Chondrocyte (in vitro differentiated cells): Measurements from ENCODE around the gene SMG9. TPM values are rescaled to one million over a fixed set of nuclear protein-coding genes. Genes with fewer than 3 reads are reported as not detected.

ENCODE experiments used
- DNase-seq: peaks from one replicate; pipeline ENCODE4 v3.0.0; 2021; ENCODE audit warnings: mixed read lengths, low spot score
- H3K27ac Mint-ChIP-seq: one replicate; pipeline ENCODE4 v1.8.0; 2021; ENCODE audit warnings: mild to moderate bottlenecking, moderate library complexity, mixed read lengths; ENCODE audit not compliant: unreplicated experiment
- H3K27me3 Mint-ChIP-seq: 2 replicates; pipeline ENCODE4 v1.8.0; 2021; ENCODE audit warnings: low read depth, mixed read lengths
- H3K36me3 Mint-ChIP-seq: 2 replicates; pipeline ENCODE4 v1.8.0; 2021; ENCODE audit warnings: low read depth, mixed read lengths
- H3K4me1 Mint-ChIP-seq: 2 replicates; pipeline ENCODE4 v1.8.0; 2021; ENCODE audit warnings: low read depth, mild to moderate bottlenecking, mixed read lengths
- H3K4me3 Mint-ChIP-seq: one replicate; pipeline ENCODE4 v1.8.0; 2021; ENCODE audit warnings: mild to moderate bottlenecking, moderate library complexity, mixed read lengths; ENCODE audit not compliant: unreplicated experiment
- H3K9me3 Mint-ChIP-seq: 2 replicates; pipeline ENCODE4 v1.8.0; 2021; ENCODE audit warnings: low read depth, mixed read lengths
- total RNA-seq: library from RNA; stranded (reverse); gene quantifications from 3 replicates; pipeline ENCODE4 v1.2.1, GENCODE V29; 2021
- TF ChIP-seq, protein P1 (sequence below): fragments of 200-600 bp; sonication (generic); IDR thresholded peaks from 2 replicates; pipeline ENCODE4 v1.5.0; 2021; ENCODE audit warnings: antibody characterized with exemption, mild to moderate bottlenecking, moderate library complexity

SMG9 gene
- total RNA-seq, 1 donor from 2014 or later: 46.9 TPM

- H3K36me3 Mint-ChIP-seq: no peaks in the 10 kb centered on the region
These were observed 6.2 kb upstream of the SMG9 start for GRCh38 chr19:43760941-43761340.

DNA sequence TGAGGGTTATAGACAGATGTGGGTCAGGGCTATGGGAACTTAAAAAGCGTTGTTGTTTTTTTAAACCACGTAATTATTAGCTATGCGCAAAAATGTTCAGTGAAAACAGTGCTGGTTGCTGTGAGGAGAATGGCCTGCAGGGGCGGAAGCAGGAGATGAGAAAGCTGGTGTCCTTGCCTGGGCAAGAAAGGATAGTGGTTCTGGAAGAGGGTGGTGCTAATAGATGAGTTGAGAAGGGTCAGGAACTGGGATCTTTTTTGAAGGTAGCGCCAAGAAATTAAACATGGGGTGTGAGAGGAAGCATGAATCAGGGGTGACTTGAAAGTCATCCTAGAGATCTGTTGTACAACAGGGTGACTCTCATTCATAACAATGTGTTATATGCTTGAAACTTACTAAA is 4.8 kb upstream of the SMG9 start:
- H3K27me3 Mint-ChIP-seq: no peaks in the 10 kb centered on the region
- TF ChIP-seq, protein P1, sequence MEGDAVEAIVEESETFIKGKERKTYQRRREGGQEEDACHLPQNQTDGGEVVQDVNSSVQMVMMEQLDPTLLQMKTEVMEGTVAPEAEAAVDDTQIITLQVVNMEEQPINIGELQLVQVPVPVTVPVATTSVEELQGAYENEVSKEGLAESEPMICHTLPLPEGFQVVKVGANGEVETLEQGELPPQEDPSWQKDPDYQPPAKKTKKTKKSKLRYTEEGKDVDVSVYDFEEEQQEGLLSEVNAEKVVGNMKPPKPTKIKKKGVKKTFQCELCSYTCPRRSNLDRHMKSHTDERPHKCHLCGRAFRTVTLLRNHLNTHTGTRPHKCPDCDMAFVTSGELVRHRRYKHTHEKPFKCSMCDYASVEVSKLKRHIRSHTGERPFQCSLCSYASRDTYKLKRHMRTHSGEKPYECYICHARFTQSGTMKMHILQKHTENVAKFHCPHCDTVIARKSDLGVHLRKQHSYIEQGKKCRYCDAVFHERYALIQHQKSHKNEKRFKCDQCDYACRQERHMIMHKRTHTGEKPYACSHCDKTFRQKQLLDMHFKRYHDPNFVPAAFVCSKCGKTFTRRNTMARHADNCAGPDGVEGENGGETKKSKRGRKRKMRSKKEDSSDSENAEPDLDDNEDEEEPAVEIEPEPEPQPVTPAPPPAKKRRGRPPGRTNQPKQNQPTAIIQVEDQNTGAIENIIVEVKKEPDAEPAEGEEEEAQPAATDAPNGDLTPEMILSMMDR: peak; percentile 77
- H3K36me3 Mint-ChIP-seq: no peaks in the 10 kb centered on the region
- H3K4me1 Mint-ChIP-seq: peaks cover 79% of the 10 kb centered on the region
- H3K4me3 Mint-ChIP-seq: no peak overlapping the region
- H3K9me3 Mint-ChIP-seq: no peaks in the 10 kb centered on the region
- no peak for DNase-seq
- H3K27ac Mint-ChIP-seq: peak overlapping the region; percentile 77

More at GRCh38 chr19:43760941-43761340, 6.2 kb upstream of the SMG9 start:
- Mint-ChIP-seq H3K27me3 (no peaks in the 10 kb centered on the region), H3K4me1 (peaks cover 83% of the 10 kb centered on the region), H3K4me3 (no peak overlapping the region), H3K9me3 (no peaks in the 10 kb centered on the region), H3K27ac (peak overlapping the region; percentile 25)
- TF ChIP-seq, protein P1: no peak
- no peak for DNase-seq

GRCh38 chr19:43755256-43755801 is 567 bp upstream of the SMG9 start:
- TF ChIP-seq, protein P1: no peak
- no peaks in the 10 kb centered on the region for H3K27me3 Mint-ChIP-seq
- peaks cover 2% of the 10 kb centered on the region for H3K36me3 Mint-ChIP-seq
- peaks cover 76% of the 10 kb centered on the region for H3K4me1 Mint-ChIP-seq
- no peak for DNase-seq
- peak overlapping the region; percentile 85 for H3K4me3 Mint-ChIP-seq
- H3K9me3 Mint-ChIP-seq: no peaks in the 10 kb centered on the region
- H3K27ac Mint-ChIP-seq: peak overlapping the region; percentile 97

- no peaks in the 10 kb centered on the region for H3K27me3 Mint-ChIP-seq
- peaks cover 69% of the 10 kb centered on the region for H3K4me1 Mint-ChIP-seq
- H3K9me3 Mint-ChIP-seq: no peaks in the 10 kb centered on the region
- peak overlapping the region; percentile 93 for H3K27ac Mint-ChIP-seq
- H3K36me3 Mint-ChIP-seq: peaks cover 8% of the 10 kb centered on the region
- TF ChIP-seq, protein P1: no peak
- H3K4me3 Mint-ChIP-seq: peak overlapping the region; percentile 85
- DNase-seq: no peak
These were observed 584 bp downstream of the SMG9 start for GRCh38 chr19:43754253-43754502.

DNA sequence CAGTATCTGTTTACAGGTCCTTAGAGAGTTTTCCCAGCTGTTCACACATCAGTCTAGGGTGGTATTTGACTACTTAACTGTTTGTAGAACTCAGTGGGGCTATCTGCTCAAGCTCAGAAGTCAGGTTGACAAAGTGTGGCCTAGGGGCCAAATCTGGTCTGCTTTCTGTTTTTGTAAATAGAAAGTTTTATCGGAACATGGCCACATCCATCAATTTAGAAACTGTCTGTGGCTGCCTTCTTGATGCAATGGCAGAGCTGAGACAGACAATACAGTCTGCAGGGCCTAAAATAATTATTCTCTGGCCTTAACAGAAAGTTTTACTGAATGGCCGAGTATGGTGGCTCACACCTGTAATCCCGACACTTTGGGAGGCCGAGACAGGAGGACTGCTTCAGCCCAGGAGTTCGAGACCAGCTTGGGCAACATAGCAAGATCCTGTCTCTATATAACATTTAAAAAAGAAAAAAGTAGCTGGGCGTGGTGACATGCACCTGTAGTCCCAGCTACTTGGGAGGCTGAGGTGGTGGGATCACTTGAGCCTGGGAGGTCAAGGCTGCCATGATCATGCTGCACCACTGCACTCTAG is 2.4 kb downstream of the SMG9 start:
- H3K36me3 Mint-ChIP-seq: peaks cover 19% of the 10 kb centered on the region
- peak overlapping the region; percentile 67 for H3K27ac Mint-ChIP-seq
- H3K4me1 Mint-ChIP-seq: peaks cover 62% of the 10 kb centered on the region

More for the DNA sequence above, 2.4 kb downstream of the SMG9 start:
- TF ChIP-seq, protein P1: no peak
- no peaks in the 10 kb centered on the region for H3K27me3 Mint-ChIP-seq
- no peaks in the 10 kb centered on the region for H3K9me3 Mint-ChIP-seq
- DNase-seq: no peak
- H3K4me3 Mint-ChIP-seq: no peak overlapping the region
